H1 (cell line): Measurements from ENCODE around the gene CDH11.

ENCODE experiments used
- CHD2 ChIP-seq: IDR thresholded peaks from 2 replicates; pipeline ENCODE4 v1.6.1; 2012; ENCODE audit warnings: low read length, improper control_type of control experiment
- CREB1 ChIP-seq: IDR thresholded peaks from 2 replicates; pipeline ENCODE4 v1.6.1; 2012; ENCODE audit warnings: inconsistent platforms
- CTCF ChIP-seq, 3 experiments: IDR thresholded peaks; 1 replicate in 2 of 3; 2 replicates in 1 of 3; pipeline versions ENCODE4 v1.5.1 to v1.6.1; 2011; ENCODE audit warnings: low read length in 3 of 3, mild to moderate bottlenecking in 3 of 3, inconsistent platforms in 2 of 3, low read depth in 1 of 3, moderate library complexity in 1 of 3; ENCODE audit not compliant: insufficient read depth in 1 of 3; ENCODE audit errors: control extremely low read depth in 1 of 3
- FOSL1 ChIP-seq: IDR thresholded peaks from 2 replicates; pipeline ENCODE4 v1.6.1; 2011; ENCODE audit warnings: mild to moderate bottlenecking, low read depth, low read length, moderate library complexity; ENCODE audit not compliant: insufficient read depth
- HDAC2 ChIP-seq, 2 experiments: fragments of 300-600 bp in 1 of 2; sonication (generic) in 1 of 2; IDR thresholded peaks; 2 replicates each; pipeline ENCODE4 v1.6.1; 2011 to 2012; ENCODE audit warnings: low read depth in 2 of 2, low read length in 2 of 2, mild to moderate bottlenecking in 2 of 2, moderate library complexity in 2 of 2, borderline replicate concordance in 1 of 2, inconsistent platforms in 1 of 2
- HDAC6 ChIP-seq: IDR thresholded peaks from one replicate; pipeline ENCODE4 v1.7.1; 2012; ENCODE audit warnings: low read depth, mild to moderate bottlenecking, inconsistent platforms, low read length, moderate library complexity
- POLR2AphosphoS5 ChIP-seq: IDR thresholded peaks from 2 replicates; pipeline ENCODE4 v1.6.1; 2011; ENCODE audit warnings: low read depth, low read length

GRCh38 chr16:65044873-65045272, 77.0 kb downstream of the CDH11 start:
- no peak for TF ChIP-seq POLR2AphosphoS5
- no peak for TF ChIP-seq CTCF (IDR thresholded peaks at IDR 0.05; ENCODE audit: control extremely low read depth in 1 of 3, insufficient read depth in 1 of 3, low read depth in 1 of 3, low read length in 3 of 3)
- no peak for TF ChIP-seq FOSL1
- TF ChIP-seq CHD2, result no peak
- TF ChIP-seq CREB1, result no peak
- no peak for TF ChIP-seq HDAC2 (IDR thresholded peaks at IDR 0.05; ENCODE audit: borderline replicate concordance in 1 of 2, low read depth in 2 of 2, low read length in 2 of 2)
- TF ChIP-seq HDAC6, result no peak
